ENCODE results near the gene RASA1.

RASA1 gene

GRCh38 chr5:87367243-87367642 lies 99.6 kb downstream of the RASA1 start:
- no peak for DNase-seq

- DNase-seq: no peak
Observed at GRCh38 chr5:87368601-87369000, 100.9 kb downstream of the RASA1 start.

GRCh38 chr5:87369431-87369830 lies 101.7 kb downstream of the RASA1 start:
- no peak for DNase-seq

GRCh38 chr5:87372705-87373104 lies 105.0 kb downstream of the RASA1 start:
- no peak for DNase-seq

GRCh38 chr5:87382224-87382623 lies 114.5 kb downstream of the RASA1 start:
- DNase-seq: no peak

- DNase-seq: no peak
Observed at GRCh38 chr5:87383216-87383615, 115.5 kb downstream of the RASA1 start.

GRCh38 chr5:87385802-87386201 lies 118.1 kb downstream of the RASA1 start:
- DNase-seq: no peak

- no peak for DNase-seq
Observed at GRCh38 chr5:87388129-87388528, 120.4 kb downstream of the RASA1 start.

- no peak for DNase-seq
Observed at GRCh38 chr5:87389296-87390034, 121.8 kb downstream of the RASA1 start.

GRCh38 chr5:87390075-87390474 lies 122.4 kb downstream of the RASA1 start:
- no peak for DNase-seq

- DNase-seq: no peak
Observed at GRCh38 chr5:87390576-87391199, 123.0 kb downstream of the RASA1 start.

- DNase-seq: no peak
Observed at GRCh38 chr5:87392170-87392569, 124.5 kb downstream of the RASA1 start.

GRCh38 chr5:87392801-87393200 lies 125.1 kb downstream of the RASA1 start:
- DNase-seq: no peak

- DNase-seq: no peak
Observed at GRCh38 chr5:87393331-87393730, 125.6 kb downstream of the RASA1 start.

GRCh38 chr5:87394411-87395165 lies 126.9 kb downstream of the RASA1 start:
- DNase-seq: no peak

GRCh38 chr5:87398981-87399614 lies 131.4 kb downstream of the RASA1 start:
- no peak for DNase-seq

GRCh38 chr5:87399720-87400119 lies 132.0 kb downstream of the RASA1 start:
- DNase-seq: no peak

GRCh38 chr5:87400305-87400899 lies 132.7 kb downstream of the RASA1 start:
- no peak for DNase-seq

GRCh38 chr5:87401626-87402025 lies 133.9 kb downstream of the RASA1 start:
- DNase-seq: no peak

- no peak for DNase-seq
Observed at GRCh38 chr5:87403409-87403808, 135.7 kb downstream of the RASA1 start.

GRCh38 chr5:87403899-87404298 lies 136.2 kb downstream of the RASA1 start:
- no peak for DNase-seq

GRCh38 chr5:87404359-87404758 lies 136.7 kb downstream of the RASA1 start:
- no peak for DNase-seq

Data from DMS153 (cell line).